Mucosa of stomach (tissue), 1 donor: ENCODE results near the gene OR6F1.
"Not testable (repeated sequence)": the region's sequence is repeated elsewhere in the genome, so short reads cannot be mapped to it uniquely, and the experiment has no call there.

ENCODE experiments used
- H3K27me3 ChIP-seq: one replicate; pipeline ENCODE4 v1.7.0; 2013; ENCODE audit warnings: mild to moderate bottlenecking, low read length; ENCODE audit not compliant: control insufficient read depth, insufficient read depth
- H3K36me3 ChIP-seq: one replicate; pipeline ENCODE4 v1.7.0; 2013; ENCODE audit warnings: low read length; ENCODE audit not compliant: control insufficient read depth, insufficient read depth
- H3K4me1 ChIP-seq: one replicate; pipeline ENCODE4 v1.7.0; 2013; ENCODE audit warnings: mild to moderate bottlenecking, low read length; ENCODE audit not compliant: control insufficient read depth, insufficient read depth
- H3K4me3 ChIP-seq: one replicate; pipeline ENCODE4 v1.7.0; 2013; ENCODE audit warnings: low read length
- H3K9ac ChIP-seq: one replicate; pipeline ENCODE4 v1.7.0; 2013; ENCODE audit warnings: mild to moderate bottlenecking, low read length, moderate library complexity
- H3K9me3 ChIP-seq: one replicate; pipeline ENCODE4 v1.7.0; 2013; ENCODE audit warnings: mild to moderate bottlenecking, low read length, moderate library complexity; ENCODE audit not compliant: control insufficient read depth
- donor health status: Pancreatic carcinoma.

OR6F1 gene

DNA sequence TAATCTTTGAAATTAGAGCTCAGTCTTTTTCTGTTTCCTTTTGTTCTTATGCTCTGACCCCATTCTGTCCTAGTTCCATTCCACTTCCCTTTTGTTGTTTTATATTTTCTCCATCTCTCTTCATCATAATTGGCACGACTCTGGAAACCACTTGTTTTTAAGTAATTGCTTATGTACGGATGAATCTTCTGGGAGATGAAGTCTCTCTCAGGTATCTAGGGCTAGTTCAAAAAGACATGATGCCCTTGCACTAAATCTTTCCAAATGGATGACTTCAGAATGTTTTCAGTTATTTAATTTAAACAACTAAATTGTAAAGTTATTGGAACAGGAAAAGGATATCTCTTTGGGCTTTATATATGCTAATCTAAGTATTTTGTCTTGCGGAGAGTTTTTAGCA, at the start of gene OR6F1:
OR6F1 (minus strand) TSS at position 101 of the 400 bp plus-strand sequence. CDS start 3,891 bp downstream, outside the sequence.
- no peak within 1 kb of the TSS for H3K4me3 ChIP-seq
- no peaks in the 10 kb centered on the region for H3K9me3 ChIP-seq
- H3K4me1 ChIP-seq, result no peaks in the 10 kb centered on the region
- no peaks in the 10 kb centered on the region for H3K27me3 ChIP-seq
- H3K9ac ChIP-seq, result no peak within 1 kb of the TSS
- no peaks in the 10 kb centered on the region for H3K36me3 ChIP-seq

DNA sequence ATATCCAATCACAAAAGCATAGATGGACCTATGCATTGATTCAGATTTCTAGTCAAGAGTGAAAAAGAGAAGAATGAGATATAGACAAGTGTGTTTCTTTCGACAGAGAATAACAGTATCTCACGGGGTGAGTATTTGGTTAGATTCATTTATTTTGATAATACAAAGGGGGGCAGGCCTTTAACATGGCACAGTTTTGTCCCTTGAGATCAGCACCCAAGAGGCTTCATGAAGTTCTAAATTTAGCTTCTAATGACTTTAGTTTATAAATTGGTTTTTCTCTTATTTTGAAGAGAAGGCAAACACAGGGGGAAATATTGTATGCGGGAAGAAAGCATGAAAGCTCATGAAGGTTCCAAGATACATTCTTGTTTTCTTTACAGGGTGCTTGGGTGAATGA, 44.0 kb upstream of the OR6F1 start, which contains the start of gene OR1C1:
OR1C1 (minus strand) TSS at position 101 of the 400 bp plus-strand sequence. CDS start 2,150 bp downstream, outside the sequence.
- Histone ChIP-seq H3K9ac (no peak within 1 kb of the TSS), H3K4me3 (no peak within 1 kb of the TSS), H3K36me3 (no peaks in the 10 kb centered on the region), H3K4me1 (no peaks in the 10 kb centered on the region), H3K27me3 (no peaks in the 10 kb centered on the region), H3K9me3 (no peaks in the 10 kb centered on the region)

GRCh38 chr1:247754311-247754710, 37.9 kb upstream of the OR6F1 start:
- H3K27me3 ChIP-seq, H3K9ac ChIP-seq, H3K4me3 ChIP-seq, H3K4me1 ChIP-seq, H3K9me3 ChIP-seq, H3K36me3 ChIP-seq: not testable (repeated sequence)

GRCh38 chr1:247749870-247750269, 33.4 kb upstream of the OR6F1 start:
- no peaks in the 10 kb centered on the region for H3K4me1 ChIP-seq
- H3K27me3 ChIP-seq, result no peaks in the 10 kb centered on the region
- no peak overlapping the region for H3K4me3 ChIP-seq
- H3K9ac ChIP-seq, result no peak overlapping the region
- no peaks in the 10 kb centered on the region for H3K36me3 ChIP-seq
- H3K9me3 ChIP-seq, result no peaks in the 10 kb centered on the region

GRCh38 chr1:247748041-247748440, 31.6 kb upstream of the OR6F1 start, which contains the start of gene OR14A2:
Gene OR14A2 (minus strand): TSS chr1:247748141.
- H3K27me3 ChIP-seq, result no peaks in the 10 kb centered on the region
- no peak within 1 kb of the TSS for H3K4me3 ChIP-seq

DNA sequence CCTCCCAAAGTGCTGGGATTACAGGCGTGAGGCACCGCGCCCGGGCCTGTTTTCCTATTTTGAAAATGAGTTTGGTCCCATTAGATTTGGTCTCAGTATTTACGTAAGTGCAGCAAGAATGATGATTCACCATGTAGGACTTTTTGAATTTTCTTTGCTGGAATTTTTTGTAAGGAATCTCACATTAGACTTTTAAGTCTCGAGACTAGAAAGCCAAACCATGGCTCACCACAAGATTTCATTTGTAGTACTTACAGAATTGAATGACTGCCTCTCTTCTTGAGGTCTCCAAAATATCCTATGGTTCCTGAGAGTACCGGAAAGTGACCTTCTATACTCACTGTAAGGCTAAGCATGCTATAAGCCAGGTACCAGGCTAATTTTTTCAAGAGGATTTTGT, 31.2 kb upstream of the OR6F1 start:
- no peak overlapping the region for H3K9ac ChIP-seq
- H3K36me3 ChIP-seq, result no peaks in the 10 kb centered on the region
- H3K9me3 ChIP-seq, result no peaks in the 10 kb centered on the region
- H3K4me1 ChIP-seq, result no peaks in the 10 kb centered on the region
- no peak overlapping the region for H3K4me3 ChIP-seq
- no peaks in the 10 kb centered on the region for H3K27me3 ChIP-seq

More at GRCh38 chr1:247748041-247748440, 31.6 kb upstream of the OR6F1 start, which contains the start of gene OR14A2:
- H3K9me3 ChIP-seq, result no peaks in the 10 kb centered on the region
- H3K4me1 ChIP-seq, result no peaks in the 10 kb centered on the region
- no peak within 1 kb of the TSS for H3K9ac ChIP-seq
- no peaks in the 10 kb centered on the region for H3K36me3 ChIP-seq

GRCh38 chr1:247746391-247746935, 30.0 kb upstream of the OR6F1 start:
- Histone ChIP-seq H3K27me3 (no peaks in the 10 kb centered on the region), H3K4me1 (no peaks in the 10 kb centered on the region), H3K4me3 (no peak overlapping the region), H3K36me3 (no peaks in the 10 kb centered on the region), H3K9ac (no peak overlapping the region), H3K9me3 (no peaks in the 10 kb centered on the region)

DNA sequence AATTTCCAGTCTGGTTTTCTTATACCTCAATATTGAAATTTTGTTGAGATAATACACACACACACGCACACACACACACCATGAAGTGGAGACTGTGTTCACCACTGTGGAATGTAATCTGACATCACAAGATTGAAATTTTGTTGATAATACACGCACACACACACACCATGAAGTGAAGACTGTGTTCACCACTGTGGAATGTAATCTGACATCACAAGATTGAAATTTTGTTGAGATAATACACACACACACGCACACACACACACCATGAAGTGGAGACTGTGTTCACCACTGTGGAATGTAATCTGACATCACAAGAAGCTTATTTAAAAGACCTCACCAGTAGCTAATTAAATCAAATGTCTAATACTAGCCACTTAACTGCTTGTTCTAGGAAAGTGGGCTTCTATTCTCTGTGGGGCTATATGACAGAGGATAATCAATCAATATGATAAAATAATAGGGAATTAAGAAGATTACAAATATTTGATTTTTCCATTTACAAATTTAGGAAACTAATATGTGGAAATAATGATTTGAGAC, 25.8 kb upstream of the OR6F1 start:
- H3K9ac ChIP-seq, H3K9me3 ChIP-seq, H3K36me3 ChIP-seq, H3K4me3 ChIP-seq, H3K27me3 ChIP-seq, H3K4me1 ChIP-seq: not testable (repeated sequence)

GRCh38 chr1:247741756-247742155, 25.3 kb upstream of the OR6F1 start:
- Histone ChIP-seq H3K9me3 (no peaks in the 10 kb centered on the region), H3K4me1 (no peaks in the 10 kb centered on the region), H3K9ac (no peak overlapping the region), H3K4me3 (no peak overlapping the region), H3K36me3 (no peaks in the 10 kb centered on the region), H3K27me3 (no peaks in the 10 kb centered on the region)

DNA sequence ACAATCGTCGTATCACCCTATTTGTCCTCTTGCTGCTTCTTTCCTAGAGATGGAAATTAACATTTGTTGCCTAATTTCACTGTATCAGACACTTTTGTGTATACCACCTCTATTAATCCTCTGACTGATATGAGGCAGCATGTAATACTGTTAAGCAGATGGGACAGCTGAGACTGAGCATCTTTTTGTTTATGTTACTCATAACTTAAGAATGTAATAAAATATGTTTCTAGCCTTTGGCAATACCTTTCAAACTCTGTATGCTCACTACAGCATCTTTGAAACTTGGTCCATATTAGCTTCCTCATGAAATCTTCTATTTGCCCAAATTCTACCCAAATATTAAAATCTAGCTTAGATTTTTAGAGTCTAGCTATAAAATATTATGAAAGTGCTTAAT, 24.3 kb upstream of the OR6F1 start:
- no peak overlapping the region for H3K9ac ChIP-seq
- no peaks in the 10 kb centered on the region for H3K9me3 ChIP-seq
- H3K4me1 ChIP-seq, result no peaks in the 10 kb centered on the region
- H3K36me3 ChIP-seq, result no peaks in the 10 kb centered on the region
- H3K4me3 ChIP-seq, result no peak overlapping the region
- no peaks in the 10 kb centered on the region for H3K27me3 ChIP-seq

DNA sequence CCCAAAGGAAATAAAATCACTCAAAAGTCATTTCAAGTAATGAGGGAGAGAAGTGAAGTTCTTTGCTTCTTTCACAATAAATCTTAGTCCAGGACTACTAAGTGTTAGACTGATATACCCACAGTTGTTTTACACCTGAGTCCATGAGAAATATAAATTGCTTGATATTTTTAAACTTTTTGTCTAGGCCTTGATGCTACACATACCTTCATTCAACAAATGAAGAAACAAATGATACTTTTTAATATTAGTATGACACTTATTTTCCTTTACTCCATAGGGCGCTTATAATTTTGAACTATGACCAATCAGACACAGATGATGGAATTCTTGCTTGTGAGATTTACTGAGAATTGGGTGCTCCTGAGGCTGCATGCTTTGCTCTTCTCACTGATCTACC, 21.9 kb upstream of the OR6F1 start, which contains the start of gene OR14K1:
OR14K1 (plus strand) TSS at position 301 of the 400 bp plus-strand sequence; CDS start at position 301, 0 bp downstream.
- no peaks in the 10 kb centered on the region for H3K36me3 ChIP-seq
- no peaks in the 10 kb centered on the region for H3K27me3 ChIP-seq
- no peaks in the 10 kb centered on the region for H3K9me3 ChIP-seq
- no peaks in the 10 kb centered on the region for H3K4me1 ChIP-seq
- no peak within 1 kb of the TSS for H3K4me3 ChIP-seq
- H3K9ac ChIP-seq, result no peak within 1 kb of the TSS

- Histone ChIP-seq H3K4me1 (no peaks in the 10 kb centered on the region), H3K27me3 (no peaks in the 10 kb centered on the region), H3K9ac (no peak overlapping the region), H3K4me3 (no peak overlapping the region), H3K9me3 (no peaks in the 10 kb centered on the region), H3K36me3 (no peaks in the 10 kb centered on the region)
Observed at GRCh38 chr1:247721222-247721621, 4.8 kb upstream of the OR6F1 start.
